Cardiac fibroblast (primary cell): ENCODE results near the gene CHST11.

Experiments
- DNase-seq, 2 donors: peaks; one replicate each; pipeline versions ENCODE4 v3.0.0 to v3.0.0-alpha.2; 2010; ENCODE audit warnings: low read depth in 2 of 2
- H3K4me3 ChIP-seq, 2 donors: replicated peaks in 1 of 2; 1 replicate in 1 of 2; 2 replicates in 1 of 2; pipeline ENCODE4 v1.5.1; 2011; ENCODE audit warnings: low read depth in 2 of 2, low read length in 2 of 2, mild to moderate bottlenecking in 2 of 2, moderate library complexity in 1 of 2
- TF ChIP-seq, protein P1 (sequence below): IDR thresholded peaks from one replicate; pipeline ENCODE4 v1.5.1; 2011; ENCODE audit warnings: low read depth, mild to moderate bottlenecking, low read length, inconsistent platforms

The CHST11 gene

DNA sequence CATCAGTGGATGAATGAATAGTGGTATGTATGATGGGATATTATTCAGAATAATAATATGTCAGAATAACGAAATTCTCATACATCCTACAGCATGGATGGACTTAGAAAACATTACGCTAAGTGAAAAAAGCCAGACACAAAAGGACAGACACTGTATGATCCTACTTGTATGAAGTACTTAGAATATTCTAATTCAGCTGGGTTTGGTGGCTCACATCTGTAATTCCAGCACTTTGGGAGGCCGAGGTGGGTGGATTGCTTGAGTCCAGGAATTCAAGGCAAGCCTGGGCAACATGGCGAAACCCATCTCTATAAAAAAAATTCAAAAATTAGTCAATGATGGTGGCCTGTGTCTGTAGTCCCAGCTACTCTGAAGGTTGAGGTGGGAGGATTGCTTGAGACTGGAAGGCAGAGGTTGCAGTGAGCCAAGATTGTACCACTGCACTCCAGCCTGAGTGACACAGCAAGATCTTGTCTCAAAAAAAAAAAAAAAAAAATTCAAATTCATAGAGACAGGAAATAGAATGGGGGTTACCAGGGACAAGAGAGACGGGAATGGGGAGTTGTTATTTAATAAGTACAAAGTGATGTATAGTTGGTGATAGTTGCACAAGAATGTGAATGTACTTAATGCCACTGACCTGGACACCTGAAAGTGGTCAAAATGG lies 132.3 kb downstream of the CHST11 start:
- H3K4me3 ChIP-seq: no peak overlapping the region
- TF ChIP-seq, protein P1, sequence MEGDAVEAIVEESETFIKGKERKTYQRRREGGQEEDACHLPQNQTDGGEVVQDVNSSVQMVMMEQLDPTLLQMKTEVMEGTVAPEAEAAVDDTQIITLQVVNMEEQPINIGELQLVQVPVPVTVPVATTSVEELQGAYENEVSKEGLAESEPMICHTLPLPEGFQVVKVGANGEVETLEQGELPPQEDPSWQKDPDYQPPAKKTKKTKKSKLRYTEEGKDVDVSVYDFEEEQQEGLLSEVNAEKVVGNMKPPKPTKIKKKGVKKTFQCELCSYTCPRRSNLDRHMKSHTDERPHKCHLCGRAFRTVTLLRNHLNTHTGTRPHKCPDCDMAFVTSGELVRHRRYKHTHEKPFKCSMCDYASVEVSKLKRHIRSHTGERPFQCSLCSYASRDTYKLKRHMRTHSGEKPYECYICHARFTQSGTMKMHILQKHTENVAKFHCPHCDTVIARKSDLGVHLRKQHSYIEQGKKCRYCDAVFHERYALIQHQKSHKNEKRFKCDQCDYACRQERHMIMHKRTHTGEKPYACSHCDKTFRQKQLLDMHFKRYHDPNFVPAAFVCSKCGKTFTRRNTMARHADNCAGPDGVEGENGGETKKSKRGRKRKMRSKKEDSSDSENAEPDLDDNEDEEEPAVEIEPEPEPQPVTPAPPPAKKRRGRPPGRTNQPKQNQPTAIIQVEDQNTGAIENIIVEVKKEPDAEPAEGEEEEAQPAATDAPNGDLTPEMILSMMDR: no peak
- DNase-seq: no peak

DNA sequence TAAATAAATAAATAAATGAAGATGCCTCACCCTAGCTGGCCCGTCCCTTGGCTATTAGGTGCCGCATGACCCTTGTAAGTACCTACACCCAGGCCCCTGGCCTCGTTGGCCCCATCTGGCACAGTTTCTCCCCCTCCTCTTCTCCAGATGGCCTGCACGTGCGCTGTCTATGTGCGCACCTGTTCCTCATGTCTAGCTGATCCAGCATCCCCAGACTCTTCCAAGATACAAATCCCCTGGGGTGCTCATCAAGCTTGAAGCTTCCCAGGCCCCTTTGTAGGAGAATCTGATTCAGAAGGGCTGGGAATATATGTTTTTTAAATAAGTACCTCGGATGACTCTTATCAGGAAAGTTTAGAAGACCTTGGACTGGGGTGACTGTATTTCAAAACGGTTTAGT lies 133.3 kb downstream of the CHST11 start:
- H3K4me3 ChIP-seq: no peak overlapping the region
- TF ChIP-seq, protein P1: no peak
- no peak for DNase-seq

DNA sequence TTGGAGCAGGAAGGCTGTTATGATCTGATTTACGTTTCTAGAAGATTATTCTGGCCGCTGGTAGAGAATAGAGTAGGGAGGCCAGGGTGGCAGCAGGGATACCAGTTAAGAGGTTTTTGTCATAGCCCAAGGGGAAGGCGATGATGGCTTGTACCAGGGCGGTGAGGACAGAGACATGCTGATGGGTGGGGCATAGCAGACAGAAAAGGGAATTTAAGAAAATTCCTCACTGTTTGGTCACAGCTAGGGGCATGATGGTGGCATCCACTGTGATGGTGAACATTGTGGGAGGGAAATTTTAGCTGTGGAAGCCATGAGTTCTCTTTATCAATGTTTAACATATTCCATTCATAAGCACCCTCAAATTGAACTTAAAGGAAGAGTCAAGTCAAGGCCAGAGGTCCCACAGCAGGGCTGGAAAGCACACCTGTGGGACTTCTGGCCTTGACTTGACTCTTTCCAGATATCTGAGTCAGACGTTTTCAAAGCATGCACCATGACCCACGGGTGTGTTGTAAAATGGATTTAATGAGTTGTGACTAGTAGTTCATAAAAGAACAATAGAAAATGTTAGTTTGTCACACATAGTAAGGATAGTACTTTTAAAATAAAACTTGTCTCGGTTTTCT lies 134.6 kb downstream of the CHST11 start:
- no peak for DNase-seq
- no peak overlapping the region for H3K4me3 ChIP-seq
- TF ChIP-seq, protein P1: no peak

DNA sequence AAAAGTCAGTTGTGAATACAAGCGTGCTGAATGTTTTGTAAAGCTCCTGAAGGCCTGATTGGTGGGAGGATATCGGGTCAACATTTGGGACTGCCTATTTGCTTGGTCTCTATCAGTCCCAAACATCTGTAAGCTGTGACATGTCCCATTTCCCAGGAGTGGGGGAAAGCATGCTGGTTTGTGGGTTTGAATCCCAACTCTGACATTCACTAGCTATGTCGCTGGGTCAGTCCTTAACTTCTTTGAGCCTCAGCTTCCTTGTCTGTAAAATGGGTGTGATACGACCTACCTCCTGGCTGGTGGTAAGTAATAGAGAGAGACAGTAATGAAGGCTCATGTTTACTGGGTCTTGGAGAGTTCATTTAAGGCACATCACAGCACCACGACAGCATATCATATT lies 136.7 kb downstream of the CHST11 start:
- no peak for DNase-seq

DNA sequence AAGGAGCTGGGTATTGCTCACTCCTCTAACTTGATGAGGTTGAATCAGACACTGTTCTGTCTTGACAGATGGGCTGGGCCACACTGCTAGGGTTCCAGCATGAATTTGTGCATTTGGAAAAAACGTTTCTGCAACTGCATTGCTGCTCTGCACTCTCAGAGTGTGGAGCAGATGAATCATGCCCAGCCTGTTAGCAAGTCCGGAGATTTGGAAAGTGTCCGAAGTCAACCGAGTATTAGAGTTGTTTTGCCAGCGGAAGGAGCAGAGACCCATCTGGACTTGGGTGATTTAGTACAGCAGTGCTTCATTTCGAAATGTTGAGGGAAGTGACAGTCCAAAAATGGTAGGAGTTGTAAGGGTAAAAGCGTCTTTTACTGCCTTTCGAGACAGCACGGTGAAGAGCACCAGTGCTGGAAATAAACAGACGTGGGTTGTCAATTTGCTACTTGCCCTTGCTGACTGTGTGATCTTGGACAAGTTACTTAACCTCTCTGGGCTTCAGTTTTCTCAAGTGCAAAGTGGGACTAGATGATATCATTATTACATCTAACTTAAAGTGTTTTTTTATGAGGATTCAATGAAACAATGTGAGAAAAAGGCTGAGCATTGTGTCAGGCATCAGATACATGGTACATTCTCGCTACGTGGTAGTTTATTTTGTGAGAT lies 139.5 kb downstream of the CHST11 start:
- DNase-seq: peak; percentile 92 to 94
- TF ChIP-seq, protein P1: no peak
- peak overlapping the region in 1 of 2 donors; percentile 22 for H3K4me3 ChIP-seq

More for the DNA sequence above, 136.7 kb downstream of the CHST11 start:
- TF ChIP-seq, protein P1: no peak
- no peak overlapping the region for H3K4me3 ChIP-seq

DNA sequence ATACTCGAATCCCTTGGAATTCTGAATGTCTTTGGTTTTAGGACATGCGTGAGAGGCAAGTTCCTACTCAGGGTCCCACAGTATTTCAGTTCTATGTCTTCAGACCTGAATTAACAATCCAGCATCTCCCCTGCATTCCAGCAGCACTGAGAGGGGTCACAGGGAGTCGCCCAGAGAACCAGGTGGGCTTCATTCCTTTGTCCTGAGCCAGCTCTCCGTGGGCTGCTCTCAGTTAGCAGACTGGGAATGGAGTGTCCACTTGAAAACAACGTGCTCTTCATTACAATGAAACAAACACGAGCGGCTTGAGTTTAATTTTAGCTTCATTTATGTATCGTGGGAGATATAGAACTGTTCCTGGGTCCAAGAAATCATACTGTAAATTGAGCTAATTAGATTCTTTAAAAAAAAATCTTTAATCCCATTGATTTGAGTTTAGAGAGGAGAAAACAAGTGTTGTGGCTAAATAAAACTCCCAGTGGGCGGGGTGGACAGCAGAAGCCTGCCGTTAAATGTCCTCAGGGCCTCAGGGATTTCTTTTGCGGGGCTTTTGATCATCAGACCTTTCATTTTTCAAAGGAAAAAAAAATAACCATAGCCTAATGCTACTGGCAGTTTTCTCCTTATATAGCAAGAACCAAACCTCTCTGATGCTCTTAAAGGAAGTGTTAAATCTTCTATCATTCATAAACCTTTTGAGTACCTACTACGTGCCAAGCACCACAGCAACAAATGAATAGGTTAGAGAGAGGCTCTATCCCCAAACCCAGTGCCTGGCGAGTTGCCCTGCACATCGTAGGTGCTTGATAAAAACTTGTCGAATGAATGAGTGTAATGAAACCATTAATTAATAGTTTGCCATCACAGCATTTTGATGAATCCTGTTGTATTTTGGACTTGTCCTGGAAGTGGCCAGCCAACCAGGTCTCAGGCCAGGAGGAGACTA lies 140.4 kb downstream of the CHST11 start:
- H3K4me3 ChIP-seq: no peak overlapping the region
- TF ChIP-seq, protein P1: no peak
- DNase-seq: no peak
